ENCODE data around the gene DNPH1.
A peak's percentile ranks its signal among the peaks of the same experiment; 100 is the strongest.

GRCh38 chr6:43181942-43182860 is 47.1 kb downstream of the DNPH1 start, which contains the start of gene CUL9:
- TF ChIP-seq CTCF (IDR thresholded peaks at IDR 0.05) (no peak), POLR2A (IDR thresholded peaks at IDR 0.05) (peak; percentile 33)

All from ovary (tissue), 3 donors.